CD8-positive, alpha-beta memory T cell (primary cell): ENCODE results near the gene SCGB2B2. TPM values are rescaled to one million over a fixed set of nuclear protein-coding genes. Genes with fewer than 3 reads are reported as not detected.
"Not testable (repeated sequence)": the region's sequence is repeated elsewhere in the genome, so short reads cannot be mapped to it uniquely, and the experiment has no call there.

Source experiments
- CTCF ChIA-PET: fragments of 350-600 bp; sonication (Branson Sonifier 250); formaldehyde crosslinking; loops from one replicate; lab custom pipeline; 2021; ENCODE audit warnings: antibody characterized with exemption; lab: Charles Lee
- POLR2A ChIA-PET: fragments of 350-600 bp; sonication (Branson Sonifier 250); formaldehyde crosslinking; loops from one replicate; lab custom pipeline; 2021; ENCODE audit warnings: antibody characterized with exemption; lab: Charles Lee
- DNase-seq, 5 donors: peaks; one replicate each; pipeline versions ENCODE4 v3.0.0 to v3.0.0-alpha.2; 2020 to 2022; ENCODE audit warnings: mixed read lengths in 1 of 5
- H3K27ac ChIP-seq: one replicate; pipeline ENCODE4 v1.7.0; 2013; ENCODE audit warnings: low read depth, mild to moderate bottlenecking, low read length, moderate library complexity
- H3K27me3 ChIP-seq: 2 replicates; pipeline ENCODE4 v1.7.0; 2013; ENCODE audit warnings: low read length, mild to moderate bottlenecking; ENCODE audit not compliant: insufficient read depth, poor library complexity, severe bottlenecking
- H3K36me3 ChIP-seq: 2 replicates; pipeline ENCODE4 v1.7.0; 2013; ENCODE audit warnings: mild to moderate bottlenecking, low read length, moderate library complexity; ENCODE audit not compliant: insufficient read depth
- H3K4me1 ChIP-seq: 2 replicates; pipeline ENCODE4 v1.7.0; 2013; ENCODE audit warnings: mild to moderate bottlenecking, low read length, moderate library complexity; ENCODE audit not compliant: insufficient read depth
- H3K4me3 ChIP-seq: 2 replicates; pipeline ENCODE4 v1.7.0; 2013; ENCODE audit warnings: mild to moderate bottlenecking, low read length
- H3K9me3 ChIP-seq: 2 replicates; pipeline ENCODE4 v1.7.0; 2013; ENCODE audit warnings: mild to moderate bottlenecking, low read length
- H3K27ac Mint-ChIP-seq, 8 donors: one replicate each; pipeline ENCODE4 v1.8.0; 2020 to 2021; ENCODE audit warnings: mixed read lengths in 8 of 8, mild to moderate bottlenecking in 6 of 8, inconsistent platforms in 3 of 8, moderate library complexity in 3 of 8
- H3K27me3 Mint-ChIP-seq, 2 donors: one replicate each; pipeline ENCODE4 v1.8.0; 2020 to 2021; ENCODE audit warnings: mixed read lengths in 2 of 2, mild to moderate bottlenecking in 1 of 2, moderate library complexity in 1 of 2
- H3K36me3 Mint-ChIP-seq, 3 donors: one replicate each; pipeline ENCODE4 v1.8.0; 2020 to 2021; ENCODE audit warnings: mixed read lengths in 3 of 3, inconsistent platforms in 1 of 3, mild to moderate bottlenecking in 1 of 3
- H3K4me1 Mint-ChIP-seq, 3 donors: one replicate each; pipeline ENCODE4 v1.8.0; 2020 to 2021; ENCODE audit warnings: mixed read lengths in 3 of 3, inconsistent platforms in 1 of 3, mild to moderate bottlenecking in 1 of 3
- H3K4me3 Mint-ChIP-seq, 7 donors: one replicate each; pipeline ENCODE4 v1.8.0; 2020 to 2021; ENCODE audit warnings: mixed read lengths in 7 of 7, mild to moderate bottlenecking in 6 of 7, moderate library complexity in 4 of 7, inconsistent platforms in 2 of 7
- H3K9me3 Mint-ChIP-seq, 5 donors: one replicate each; pipeline ENCODE4 v1.8.0; 2020 to 2022; ENCODE audit warnings: mixed read lengths in 5 of 5, mild to moderate bottlenecking in 3 of 5, moderate library complexity in 2 of 5, inconsistent platforms in 1 of 5
- polyA plus RNA-seq: library from polyadenylated mRNA; unstranded; fragments of 300-500 nt; fragmentation: Illumina TruSeq; gene quantifications from one replicate; pipeline ENCODE4 v1.2.3, GENCODE V29; 2021
- total RNA-seq, 2 experiments: library from RNA; stranded (reverse); gene quantifications; one replicate each; pipeline ENCODE4 v1.2.3, GENCODE V29; 2021

Gene SCGB2B2
- total and polyA plus RNA-seq, 3 experiments from 2014 or later = 0.22 to 0.29 TPM; not detected in 1

GRCh38 chr19:34669305-34669704, 7.7 kb downstream of the SCGB2B2 start:
- Histone ChIP-seq H3K4me3 (no peak overlapping the region), H3K36me3 (no peaks in the 10 kb centered on the region), H3K9me3 (no peaks in the 10 kb centered on the region), H3K27me3 (no peaks in the 10 kb centered on the region), H3K27ac (no peak overlapping the region), H3K4me1 (peaks cover 9% of the 10 kb centered on the region)
- peak overlapping the region in 1 of 8 donors; percentile 46 for H3K27ac Mint-ChIP-seq
- no peaks in the 10 kb centered on the region for H3K9me3 Mint-ChIP-seq
- peaks cover 3 to 21% of the 10 kb centered on the region in 2 donors for H3K27me3 Mint-ChIP-seq
- CTCF ChIA-PET = no interaction called here
- POLR2A ChIA-PET = no interaction called here
- DNase-seq = no peak
- H3K4me3 Mint-ChIP-seq = no peak overlapping the region
- H3K36me3 Mint-ChIP-seq = peaks cover 0 to 5% (median 0%) of the 10 kb centered on the region in 3 donors
- H3K4me1 Mint-ChIP-seq = peaks cover 5 to 18% (median 5%) of the 10 kb centered on the region in 3 donors

- CTCF ChIA-PET, H3K9me3 ChIP-seq, H3K36me3 Mint-ChIP-seq, H3K9me3 Mint-ChIP-seq, H3K27ac ChIP-seq, POLR2A ChIA-PET, H3K27me3 ChIP-seq, H3K36me3 ChIP-seq, DNase-seq, H3K4me1 ChIP-seq, H3K4me3 ChIP-seq: not testable (repeated sequence)
- Mint-ChIP-seq H3K27ac (peak overlapping the region in 3 of 8 donors; percentile 11 to 84 (median 32)), H3K27me3 (peaks cover 1 to 15% of the 10 kb centered on the region in 2 donors), H3K4me1 (peaks cover 5 to 18% (median 5%) of the 10 kb centered on the region in 3 donors), H3K4me3 (peak overlapping the region in 2 of 7 donors; percentile 27 to 33)
Measured at GRCh38 chr19:34668690-34669089, 8.3 kb downstream of the SCGB2B2 start.

GRCh38 chr19:34668077-34668689, 8.8 kb downstream of the SCGB2B2 start:
- DNase-seq, H3K36me3 ChIP-seq, H3K36me3 Mint-ChIP-seq, CTCF ChIA-PET, H3K9me3 ChIP-seq, H3K27me3 ChIP-seq, H3K27ac ChIP-seq, POLR2A ChIA-PET, H3K4me3 ChIP-seq, H3K9me3 Mint-ChIP-seq: not testable (repeated sequence)
- Mint-ChIP-seq H3K27me3 (peaks cover 1 to 10% of the 10 kb centered on the region in 2 donors), H3K4me1 (peaks cover 8 to 22% (median 9%) of the 10 kb centered on the region in 3 donors), H3K4me3 (peak overlapping the region in 2 of 7 donors; percentile 73 to 86), H3K27ac (peak overlapping the region in 2 of 8 donors; percentile 80 to 84)
- H3K4me1 ChIP-seq = peaks cover 12% of the 10 kb centered on the region

GRCh38 chr19:34667349-34668076, 9.4 kb downstream of the SCGB2B2 start:
- ChIA-PET CTCF (no interaction called here), POLR2A (no interaction called here)
- H3K4me3 ChIP-seq = peak overlapping the region; percentile 45

GRCh38 chr19:34666958-34667265, 10.0 kb downstream of the SCGB2B2 start:
- H3K27ac ChIP-seq = no peak overlapping the region
- POLR2A ChIA-PET = no interaction called here
- H3K4me3 Mint-ChIP-seq = peak overlapping the region in 5 of 7 donors; percentile 32 to 86 (median 56)

More at GRCh38 chr19:34667349-34668076, 9.4 kb downstream of the SCGB2B2 start:
- Mint-ChIP-seq H3K27ac (peak overlapping the region; percentile 59 to 92 (median 76)), H3K36me3 (peaks cover 0 to 1% (median 0%) of the 10 kb centered on the region in 3 donors), H3K4me1 (peaks cover 14 to 28% (median 16%) of the 10 kb centered on the region in 3 donors), H3K27me3 (peaks cover 1 to 3% of the 10 kb centered on the region in 2 donors), H3K4me3 (peak overlapping the region in 6 of 7 donors; percentile 46 to 86 (median 75)), H3K9me3 (no peaks in the 10 kb centered on the region)
- H3K27ac ChIP-seq = no peak overlapping the region
- no peaks in the 10 kb centered on the region for H3K9me3 ChIP-seq
- H3K4me1 ChIP-seq = peaks cover 19% of the 10 kb centered on the region
- no peaks in the 10 kb centered on the region for H3K27me3 ChIP-seq
- DNase-seq = peak in 1 of 5 donors; percentile 31
- H3K36me3 ChIP-seq = no peaks in the 10 kb centered on the region

GRCh38 chr19:34666200-34666957, 10.6 kb downstream of the SCGB2B2 start:
- no peaks in the 10 kb centered on the region for H3K9me3 Mint-ChIP-seq
- POLR2A ChIA-PET = no interaction called here
- H3K36me3 Mint-ChIP-seq = no peaks in the 10 kb centered on the region
- no peak for DNase-seq
- CTCF ChIA-PET = no interaction called here
- Histone ChIP-seq H3K27me3 (no peaks in the 10 kb centered on the region), H3K27ac (no peak overlapping the region), H3K4me3 (no peak overlapping the region), H3K9me3 (no peaks in the 10 kb centered on the region), H3K4me1 (peaks cover 19% of the 10 kb centered on the region), H3K36me3 (no peaks in the 10 kb centered on the region)
- H3K27me3 Mint-ChIP-seq = peaks cover 0 to 1% of the 10 kb centered on the region in 2 donors
- H3K27ac Mint-ChIP-seq = peak overlapping the region in 5 of 8 donors; percentile 45 to 96 (median 72)
- peaks cover 14 to 28% (median 16%) of the 10 kb centered on the region in 3 donors for H3K4me1 Mint-ChIP-seq
- peak overlapping the region in 3 of 7 donors; percentile 46 to 86 (median 65) for H3K4me3 Mint-ChIP-seq

More at GRCh38 chr19:34666958-34667265, 10.0 kb downstream of the SCGB2B2 start:
- peaks cover 19% of the 10 kb centered on the region for H3K4me1 ChIP-seq
- Mint-ChIP-seq H3K36me3 (no peaks in the 10 kb centered on the region), H3K27me3 (peaks cover 0 to 1% of the 10 kb centered on the region in 2 donors), H3K27ac (peak overlapping the region in 5 of 8 donors; percentile 45 to 96 (median 72)), H3K4me1 (peaks cover 14 to 28% (median 16%) of the 10 kb centered on the region in 3 donors), H3K9me3 (no peaks in the 10 kb centered on the region)
- DNase-seq = no peak
- no peaks in the 10 kb centered on the region for H3K9me3 ChIP-seq
- H3K4me3 ChIP-seq = no peak overlapping the region
- no peaks in the 10 kb centered on the region for H3K27me3 ChIP-seq
- CTCF ChIA-PET = no interaction called here
- no peaks in the 10 kb centered on the region for H3K36me3 ChIP-seq

- H3K27me3 ChIP-seq, H3K36me3 ChIP-seq, H3K27ac ChIP-seq, CTCF ChIA-PET, DNase-seq, POLR2A ChIA-PET, H3K4me3 ChIP-seq, H3K9me3 ChIP-seq, H3K36me3 Mint-ChIP-seq, H3K9me3 Mint-ChIP-seq, H3K4me3 Mint-ChIP-seq, H3K27ac Mint-ChIP-seq, H3K27me3 Mint-ChIP-seq: not testable (repeated sequence)
- peaks cover 19% of the 10 kb centered on the region for H3K4me1 ChIP-seq
- peaks cover 14 to 28% (median 16%) of the 10 kb centered on the region in 3 donors for H3K4me1 Mint-ChIP-seq
Measured at GRCh38 chr19:34665275-34665674, 11.7 kb downstream of the SCGB2B2 start.
